ENCODE data around the gene TNFSF13.
A peak's percentile ranks its signal among the peaks of the same experiment; 100 is the strongest.

TNFSF13 gene

DNA sequence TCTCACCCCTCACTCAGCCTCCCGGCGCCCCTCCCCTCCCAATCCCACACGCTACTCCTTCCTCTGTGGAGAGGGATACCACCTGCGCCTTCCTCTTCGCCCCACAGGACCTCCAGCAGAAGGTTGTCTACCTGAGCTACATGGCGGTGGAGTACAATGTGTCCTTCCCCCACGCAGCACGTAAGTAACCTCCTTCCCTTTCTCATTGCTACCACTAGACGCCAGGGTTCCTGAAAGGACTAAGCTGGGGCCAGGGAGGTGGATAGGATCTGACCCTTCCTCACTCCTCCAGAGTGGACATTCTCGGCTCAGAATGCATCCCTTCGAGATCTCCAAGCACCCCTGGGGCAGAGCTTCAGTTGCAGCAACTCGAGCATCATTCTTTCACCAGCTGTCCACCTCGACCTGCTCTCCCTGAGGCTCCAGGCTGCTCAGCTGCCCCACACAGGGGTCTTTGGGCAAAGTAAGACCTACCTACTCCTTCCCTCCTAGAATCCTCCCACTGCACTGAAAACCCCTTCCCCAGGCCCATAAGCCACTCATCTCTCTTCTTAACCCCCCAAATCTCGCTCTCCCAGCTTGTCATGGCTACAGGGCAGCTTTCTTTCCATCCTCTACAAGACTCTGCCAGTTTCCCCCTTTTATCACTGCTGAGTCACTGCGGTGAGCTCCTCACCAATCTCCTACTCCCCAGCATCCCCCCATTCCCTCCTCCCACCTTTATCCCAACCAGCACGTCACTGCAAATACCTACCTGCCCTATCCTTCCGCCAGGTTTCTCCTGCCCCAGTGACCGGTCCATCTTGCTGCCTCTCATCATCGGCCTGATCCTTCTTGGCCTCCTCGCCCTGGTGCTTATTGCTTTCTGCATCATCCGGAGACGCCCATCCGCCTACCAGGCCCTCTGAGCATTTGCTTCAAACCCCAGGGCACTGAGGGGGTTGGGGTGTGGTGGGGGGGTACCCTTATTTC, 22.3 kb downstream of the TNFSF13 start:
- Histone ChIP-seq H3K4me1 (ENCODE audit: control insufficient read depth, insufficient read depth, low read length) (peaks cover 16% of the 10 kb centered on the region), H3K9ac (ENCODE audit: low read length) (no peak overlapping the region), H3K36me3 (ENCODE audit: control insufficient read depth, insufficient read depth, low read length) (peaks cover 35% of the 10 kb centered on the region)

DNA sequence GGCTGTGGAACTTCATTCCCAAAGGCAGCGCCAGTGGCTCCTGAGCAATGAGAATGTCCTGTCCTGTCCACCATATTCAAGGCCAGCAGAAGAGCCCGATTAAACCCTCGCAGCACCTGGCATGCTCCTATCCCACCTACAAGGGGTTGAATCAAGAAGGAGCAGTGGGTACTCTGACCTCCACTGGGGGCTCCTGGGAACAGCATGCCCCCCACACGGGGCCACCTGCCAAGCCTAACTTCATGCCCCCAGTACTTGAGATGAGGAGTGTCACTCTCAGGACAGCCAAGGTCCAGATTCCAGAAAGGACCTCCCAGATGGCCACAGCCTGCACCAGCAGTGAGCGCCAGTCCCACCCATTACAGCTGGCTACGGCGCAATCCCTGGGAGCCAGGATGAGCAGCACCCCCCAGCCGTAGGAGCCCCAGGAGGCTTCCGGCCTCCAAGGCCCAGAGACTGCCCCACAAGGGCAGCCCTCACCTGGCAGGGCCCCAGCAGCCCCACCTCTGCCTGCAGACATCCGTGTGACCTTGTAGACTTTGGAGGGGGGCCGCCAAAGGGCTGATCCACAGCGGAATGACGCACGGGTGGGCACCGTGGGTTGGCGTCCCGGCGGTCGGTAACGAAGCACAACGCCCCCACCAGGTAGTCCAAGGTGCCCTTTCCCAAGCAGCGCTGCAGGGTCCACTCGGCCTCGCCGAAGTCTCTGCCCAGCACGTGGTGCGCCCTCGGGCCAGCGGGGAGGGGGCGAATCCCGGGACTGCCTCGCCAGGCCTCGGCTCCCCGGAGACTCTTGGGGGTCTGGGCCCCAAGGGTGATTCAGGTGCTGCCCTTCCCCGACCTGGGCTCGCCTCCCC, 24.1 kb downstream of the TNFSF13 start:
- Histone ChIP-seq H3K27ac (ENCODE audit: low read depth, low read length) (peak overlapping the region; percentile 92), H3K9ac (ENCODE audit: low read length) (no peak overlapping the region), H3K27me3 (ENCODE audit: control insufficient read depth, insufficient read depth, low read length) (no peaks in the 10 kb centered on the region), H3K36me3 (ENCODE audit: control insufficient read depth, insufficient read depth, low read length) (peaks cover 18% of the 10 kb centered on the region), H3K4me3 (ENCODE audit: low read length) (peak overlapping the region; percentile 73), H3K4me1 (ENCODE audit: control insufficient read depth, insufficient read depth, low read length) (peaks cover 16% of the 10 kb centered on the region)

More for the DNA sequence above, 22.3 kb downstream of the TNFSF13 start:
- no peaks in the 10 kb centered on the region for H3K27me3 ChIP-seq (ENCODE audit: control insufficient read depth, insufficient read depth, low read length)
- H3K4me3 ChIP-seq (ENCODE audit: low read length): peak overlapping the region; percentile 35
- H3K27ac ChIP-seq (ENCODE audit: low read depth, low read length): peak overlapping the region; percentile 58

DNA sequence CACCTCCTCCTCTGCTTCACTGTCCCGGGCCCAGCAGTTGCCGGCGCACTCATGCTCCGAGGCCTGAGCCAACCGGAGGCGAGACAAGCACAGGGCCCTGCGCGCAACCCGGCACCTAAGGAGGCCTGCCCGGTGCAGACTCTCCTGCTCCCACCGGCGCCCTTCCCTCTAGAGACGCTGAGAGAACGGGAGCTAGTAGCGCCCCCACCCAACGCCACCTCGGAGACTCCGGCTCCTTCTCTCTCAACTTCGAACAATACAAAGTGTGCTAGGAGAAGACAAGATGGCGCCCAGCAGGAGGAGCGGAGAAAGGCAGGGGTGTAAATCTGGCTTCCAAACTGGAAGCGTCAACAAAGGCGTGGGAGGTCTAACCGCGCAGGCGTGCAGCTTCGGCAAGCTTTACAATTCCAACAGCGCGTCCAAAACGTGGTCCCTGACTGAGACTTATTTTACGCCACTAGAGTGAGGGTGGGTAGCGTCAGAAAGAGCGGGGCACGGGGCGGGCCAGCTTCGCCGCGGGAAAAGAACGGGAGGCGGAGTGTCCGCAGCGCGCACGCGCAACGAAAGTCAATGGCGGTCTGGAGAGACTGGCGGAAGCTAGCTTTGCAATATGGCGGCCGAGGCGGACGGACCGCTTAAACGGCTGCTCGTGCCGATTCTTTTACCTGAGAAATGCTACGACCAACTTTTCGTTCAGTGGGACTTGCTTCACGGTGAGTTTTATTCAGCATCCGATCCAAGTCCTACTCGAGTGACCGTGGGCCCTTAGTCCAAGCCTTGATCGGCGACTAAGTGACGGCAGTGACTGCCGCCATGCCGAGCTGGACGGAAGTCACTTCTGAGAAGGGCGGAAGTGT, 24.9 kb downstream of the TNFSF13 start, which contains the start of gene MPDU1:
MPDU1 (plus strand) TSS at position 600 of the 857 bp plus-strand sequence; CDS start at position 611, 11 bp downstream.
- Histone ChIP-seq H3K27ac (ENCODE audit: low read depth, low read length) (peak within 1 kb of the TSS; percentile 92), H3K9ac (ENCODE audit: low read length) (peak within 1 kb of the TSS; percentile 68), H3K27me3 (ENCODE audit: control insufficient read depth, insufficient read depth, low read length) (no peaks in the 10 kb centered on the region), H3K4me3 (ENCODE audit: low read length) (peak within 1 kb of the TSS; percentile 73), H3K4me1 (ENCODE audit: control insufficient read depth, insufficient read depth, low read length) (peaks cover 17% of the 10 kb centered on the region), H3K36me3 (ENCODE audit: control insufficient read depth, insufficient read depth, low read length) (peaks cover 12% of the 10 kb centered on the region)

DNA sequence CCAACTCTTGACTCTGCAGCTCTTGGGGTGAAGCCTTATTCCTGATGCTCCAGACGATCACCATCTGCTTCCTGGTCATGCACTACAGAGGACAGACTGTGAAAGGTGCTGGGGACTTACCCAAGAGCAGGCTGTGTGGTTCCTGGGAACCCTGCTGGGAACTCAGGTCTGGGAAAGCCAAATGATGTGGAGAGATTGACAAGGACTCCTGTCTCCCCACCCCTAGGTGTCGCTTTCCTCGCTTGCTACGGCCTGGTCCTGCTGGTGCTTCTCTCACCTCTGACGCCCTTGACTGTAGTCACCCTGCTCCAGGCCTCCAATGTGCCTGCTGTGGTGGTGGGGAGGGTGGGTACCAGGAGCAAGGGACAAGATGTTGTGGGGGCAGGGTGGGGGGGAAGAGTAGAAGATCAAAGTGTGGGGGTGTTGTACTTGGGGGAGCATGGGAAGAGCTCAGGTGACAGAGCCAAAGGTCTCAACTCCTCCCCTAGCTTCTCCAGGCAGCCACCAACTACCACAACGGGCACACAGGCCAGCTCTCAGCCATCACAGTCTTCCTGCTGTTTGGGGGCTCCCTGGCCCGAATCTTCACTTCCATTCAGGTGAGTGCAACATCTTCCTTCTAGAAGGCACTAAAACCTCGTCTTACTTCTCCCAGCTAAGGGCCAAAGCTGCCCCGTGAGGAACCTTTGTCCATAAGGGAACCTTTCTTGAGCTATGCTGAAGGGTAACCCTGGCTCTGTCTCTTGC, 28.3 kb downstream of the TNFSF13 start:
- Histone ChIP-seq H3K4me1 (ENCODE audit: control insufficient read depth, insufficient read depth, low read length) (peaks cover 21% of the 10 kb centered on the region), H3K9ac (ENCODE audit: low read length) (no peak overlapping the region), H3K27ac (ENCODE audit: low read depth, low read length) (no peak overlapping the region), H3K4me3 (ENCODE audit: low read length) (no peak overlapping the region), H3K36me3 (ENCODE audit: control insufficient read depth, insufficient read depth, low read length) (peaks cover 4% of the 10 kb centered on the region), H3K27me3 (ENCODE audit: control insufficient read depth, insufficient read depth, low read length) (no peaks in the 10 kb centered on the region)

DNA sequence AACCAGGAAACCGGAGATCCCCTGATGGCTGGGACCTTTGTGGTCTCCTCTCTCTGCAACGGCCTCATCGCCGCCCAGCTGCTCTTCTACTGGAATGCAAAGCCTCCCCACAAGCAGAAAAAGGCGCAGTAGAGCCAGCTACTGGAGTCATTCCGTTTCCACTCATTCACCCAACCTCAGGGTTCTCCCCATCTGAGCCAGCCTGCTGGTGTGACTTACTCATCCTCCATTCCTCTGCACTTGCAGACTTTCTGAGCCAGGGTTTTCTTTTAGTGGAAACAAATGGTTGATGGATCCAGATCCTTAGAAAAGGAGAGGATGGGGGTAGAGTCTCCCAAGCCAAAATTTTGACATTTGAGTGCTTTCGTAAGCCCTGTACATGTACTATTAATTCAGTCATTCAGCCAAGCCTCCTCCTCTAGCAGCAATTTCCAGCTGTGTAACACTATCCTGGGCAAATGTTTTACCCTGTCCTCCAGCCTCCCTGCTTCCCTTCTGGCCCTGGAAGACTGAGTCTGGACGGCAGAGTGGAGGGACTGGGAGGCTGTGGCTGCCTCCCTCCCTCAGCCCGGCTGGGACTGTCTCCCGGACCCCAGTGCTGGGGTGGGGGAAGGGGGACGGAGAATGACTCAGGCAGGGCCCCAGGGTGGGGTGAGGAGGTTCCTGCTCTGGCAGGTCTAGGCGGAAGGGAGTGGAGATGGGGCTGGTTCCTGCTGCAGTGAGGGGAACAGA, 29.0 kb downstream of the TNFSF13 start:
- Histone ChIP-seq H3K36me3 (ENCODE audit: control insufficient read depth, insufficient read depth, low read length) (peaks cover 12% of the 10 kb centered on the region), H3K9ac (ENCODE audit: low read length) (no peak overlapping the region), H3K4me3 (ENCODE audit: low read length) (no peak overlapping the region), H3K27ac (ENCODE audit: low read depth, low read length) (no peak overlapping the region), H3K4me1 (ENCODE audit: control insufficient read depth, insufficient read depth, low read length) (peaks cover 15% of the 10 kb centered on the region), H3K27me3 (ENCODE audit: control insufficient read depth, insufficient read depth, low read length) (no peaks in the 10 kb centered on the region)

DNA sequence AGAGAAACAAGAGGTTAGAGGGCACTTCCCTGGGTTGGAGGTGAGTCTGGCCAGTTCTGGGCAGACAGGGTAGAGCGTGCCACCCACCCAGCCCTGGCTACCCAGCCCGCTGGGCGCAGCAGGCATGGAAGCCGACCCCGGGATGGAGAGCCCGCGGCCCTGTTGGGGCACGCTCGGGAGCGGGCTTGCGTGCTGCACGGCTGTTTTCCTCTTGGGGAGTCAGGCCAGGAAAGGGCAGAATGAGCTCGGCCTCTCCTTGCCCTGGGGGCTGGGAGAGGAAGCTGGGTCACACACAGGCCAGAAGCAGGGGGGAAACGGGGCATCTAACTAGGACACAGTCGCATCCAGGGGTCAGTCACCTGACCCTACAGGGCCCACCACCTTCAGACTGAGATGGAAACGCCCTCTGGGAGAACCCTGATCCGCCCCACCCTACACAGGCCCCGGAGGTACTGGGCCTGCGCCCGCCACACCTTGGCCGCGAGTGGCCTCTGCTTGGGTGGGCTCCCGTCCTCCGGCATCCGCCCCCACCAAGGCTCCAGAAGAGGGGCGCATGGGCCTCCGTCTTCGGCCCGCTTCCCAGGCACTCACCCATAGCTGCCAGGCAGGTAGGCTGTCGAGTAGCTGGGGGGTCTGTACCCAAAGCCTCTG, 30.1 kb downstream of the TNFSF13 start:
- H3K4me1 ChIP-seq (ENCODE audit: control insufficient read depth, insufficient read depth, low read length): peaks cover 7% of the 10 kb centered on the region
- peak overlapping the region; percentile 77 for H3K27ac ChIP-seq (ENCODE audit: low read depth, low read length)
- peak overlapping the region; percentile 74 for H3K4me3 ChIP-seq (ENCODE audit: low read length)

DNA sequence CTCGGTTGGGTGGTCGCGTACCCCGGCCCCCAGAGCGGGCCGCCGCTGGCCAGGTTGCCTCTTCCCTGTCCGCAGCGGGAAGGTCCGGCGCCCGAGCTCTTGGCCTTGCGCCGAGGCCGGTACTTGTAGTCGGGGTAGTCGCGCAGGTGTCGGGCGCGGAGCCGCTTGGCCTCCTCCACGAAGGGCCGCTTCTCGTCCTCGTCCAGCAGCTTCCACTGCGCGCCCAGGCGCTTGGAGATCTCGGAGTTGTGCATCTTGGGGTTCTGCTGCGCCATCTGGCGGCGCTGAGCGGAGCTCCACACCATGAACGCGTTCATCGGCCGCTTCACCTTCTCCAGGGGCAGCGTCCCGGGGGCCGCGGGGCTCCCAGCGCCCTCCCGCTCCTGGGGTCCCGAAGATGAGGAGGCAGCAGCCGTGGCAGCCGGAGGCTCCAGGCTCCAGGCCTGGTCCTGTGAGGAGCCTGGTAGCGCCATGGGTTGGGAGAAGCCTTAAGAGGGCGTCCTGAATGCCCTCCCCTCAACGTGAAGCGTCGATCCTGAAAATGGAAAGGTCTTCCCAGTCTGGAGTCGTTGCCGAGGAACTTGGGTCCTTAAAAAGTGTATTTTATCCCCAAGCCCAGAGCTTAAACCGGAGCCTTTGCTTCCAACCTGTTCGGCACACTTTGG, 30.8 kb downstream of the TNFSF13 start:
- Histone ChIP-seq H3K36me3 (ENCODE audit: control insufficient read depth, insufficient read depth, low read length) (peaks cover 29% of the 10 kb centered on the region), H3K9ac (ENCODE audit: low read length) (peak overlapping the region; percentile 32), H3K4me1 (ENCODE audit: control insufficient read depth, insufficient read depth, low read length) (peaks cover 7% of the 10 kb centered on the region)

More for the DNA sequence above, 30.1 kb downstream of the TNFSF13 start:
- peak overlapping the region; percentile 46 for H3K9ac ChIP-seq (ENCODE audit: low read length)
- H3K27me3 ChIP-seq (ENCODE audit: control insufficient read depth, insufficient read depth, low read length): no peaks in the 10 kb centered on the region
- peaks cover 22% of the 10 kb centered on the region for H3K36me3 ChIP-seq (ENCODE audit: control insufficient read depth, insufficient read depth, low read length)

DNA sequence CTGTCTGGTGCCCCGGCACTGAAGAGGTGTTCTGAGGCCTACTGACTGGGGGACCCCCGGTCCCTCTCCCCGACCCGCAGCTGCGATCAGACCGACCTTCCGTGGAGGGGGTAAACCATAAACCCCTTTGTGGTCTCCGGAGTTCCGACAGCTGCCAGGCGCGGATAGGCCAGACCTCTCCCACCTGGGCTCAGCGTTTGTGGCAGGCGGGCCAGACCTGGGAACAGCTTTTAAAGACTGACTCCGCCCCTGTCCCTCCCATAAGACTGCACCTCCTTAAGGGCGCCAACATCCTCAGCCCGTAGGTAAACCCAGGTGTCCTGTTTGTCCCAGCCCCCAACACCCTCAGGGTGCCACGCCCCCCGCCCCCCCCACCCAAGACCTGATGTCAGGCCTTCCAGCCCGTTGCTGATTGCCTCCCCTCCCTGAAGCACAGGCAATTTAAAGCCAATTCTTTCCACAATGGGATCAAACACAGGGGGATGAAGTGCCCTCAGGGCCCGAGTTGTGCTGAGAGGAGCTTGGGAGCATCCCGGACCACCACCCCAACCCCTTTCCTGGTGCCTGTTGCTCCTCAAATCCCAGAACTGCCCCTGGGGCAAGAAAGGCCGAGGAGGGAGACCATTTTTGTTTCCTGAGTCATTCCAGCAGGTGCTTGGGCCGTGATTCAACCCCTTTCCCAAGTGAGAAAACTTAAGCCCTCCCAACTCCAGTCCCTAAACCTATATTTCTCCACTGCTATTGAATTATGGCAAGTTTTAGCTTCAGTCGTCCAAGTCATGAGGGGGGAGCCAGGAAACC, 31.5 kb downstream of the TNFSF13 start, which contains the start of gene SOX15:
SOX15 (minus strand) TSS at position 204 of the 801 bp plus-strand sequence. CDS start 418 bp downstream, outside the sequence.
- Histone ChIP-seq H3K36me3 (ENCODE audit: control insufficient read depth, insufficient read depth, low read length) (peaks cover 36% of the 10 kb centered on the region), H3K9ac (ENCODE audit: low read length) (peak within 1 kb of the TSS; percentile 32), H3K4me3 (ENCODE audit: low read length) (peak within 1 kb of the TSS; percentile 74), H3K27ac (ENCODE audit: low read depth, low read length) (peak within 1 kb of the TSS; percentile 77), H3K27me3 (ENCODE audit: control insufficient read depth, insufficient read depth, low read length) (no peaks in the 10 kb centered on the region), H3K4me1 (ENCODE audit: control insufficient read depth, insufficient read depth, low read length) (peaks cover 7% of the 10 kb centered on the region)

More for the DNA sequence above, 30.8 kb downstream of the TNFSF13 start:
- peak overlapping the region; percentile 74 for H3K4me3 ChIP-seq (ENCODE audit: low read length)
- peak overlapping the region; percentile 77 for H3K27ac ChIP-seq (ENCODE audit: low read depth, low read length)
- H3K27me3 ChIP-seq (ENCODE audit: control insufficient read depth, insufficient read depth, low read length): no peaks in the 10 kb centered on the region

DNA sequence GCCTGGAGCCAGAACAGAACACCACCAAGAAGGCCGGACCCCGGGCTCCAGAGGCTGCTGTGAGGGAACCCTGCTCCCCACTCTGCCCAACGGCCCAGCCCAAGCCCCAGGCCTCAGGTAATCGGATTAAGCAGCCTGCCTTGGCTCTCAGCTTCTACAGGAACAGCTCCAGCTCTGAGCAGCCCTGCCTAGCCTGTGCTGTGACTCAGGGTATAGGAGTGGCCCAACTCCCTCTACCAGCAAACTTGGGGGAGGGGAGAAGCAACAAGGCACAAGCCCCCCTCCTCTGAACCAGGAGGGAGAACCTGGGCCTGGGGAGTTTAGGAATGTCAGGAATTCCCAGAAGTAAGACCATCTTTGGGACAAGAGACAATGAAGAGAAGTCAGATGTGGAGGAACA, 32.2 kb downstream of the TNFSF13 start:
- Histone ChIP-seq H3K27me3 (ENCODE audit: control insufficient read depth, insufficient read depth, low read length) (no peaks in the 10 kb centered on the region), H3K36me3 (ENCODE audit: control insufficient read depth, insufficient read depth, low read length) (peaks cover 42% of the 10 kb centered on the region), H3K4me1 (ENCODE audit: control insufficient read depth, insufficient read depth, low read length) (peaks cover 7% of the 10 kb centered on the region), H3K4me3 (ENCODE audit: low read length) (no peak overlapping the region), H3K27ac (ENCODE audit: low read depth, low read length) (no peak overlapping the region), H3K9ac (ENCODE audit: low read length) (no peak overlapping the region)

All from rectal smooth muscle tissue (tissue), 1 donor.